DOHH2 (cell line): Measurements from ENCODE around the gene SPOPL.

ENCODE experiments used
- H3F3A ChIP-seq: fragments of 200-600 bp; sonication (generic), shearing (Covaris generic); 2 replicates; pipeline ENCODE4 v1.6.0; 2016; ENCODE audit warnings: antibody characterized with exemption, mild to moderate bottlenecking; ENCODE audit not compliant: control insufficient read depth, insufficient read depth
- H3K27ac ChIP-seq: fragments of 200-600 bp; sonication (generic); 2 replicates; pipeline ENCODE4 v1.5.1; 2014; ENCODE audit warnings: low read depth, mild to moderate bottlenecking, low read length, moderate library complexity
- H3K27me3 ChIP-seq: fragments of 200-600 bp; sonication (generic); 2 replicates; pipeline ENCODE4 v1.6.1; 2014; ENCODE audit warnings: mild to moderate bottlenecking, low read length, mixed read lengths; ENCODE audit not compliant: control insufficient read depth
- H3K36me3 ChIP-seq: fragments of 200-600 bp; sonication (generic); 2 replicates; pipeline ENCODE4 v1.6.1; 2014; ENCODE audit warnings: mild to moderate bottlenecking, low read length, moderate library complexity, mixed read lengths; ENCODE audit not compliant: control insufficient read depth
- H3K4me1 ChIP-seq: fragments of 200-600 bp; sonication (generic); 2 replicates; pipeline ENCODE4 v1.6.1; 2014; ENCODE audit warnings: mild to moderate bottlenecking, low read length, mixed read lengths; ENCODE audit not compliant: control insufficient read depth
- H3K4me2 ChIP-seq: fragments of 200-600 bp; sonication (generic); 2 replicates; pipeline ENCODE4 v1.6.0; 2014; ENCODE audit warnings: mild to moderate bottlenecking, low read length, moderate library complexity
- H3K4me3 ChIP-seq: fragments of 200-600 bp; sonication (generic); 2 replicates; pipeline ENCODE4 v1.5.1; 2014; ENCODE audit warnings: mild to moderate bottlenecking, low read length, mixed read lengths
- H3K79me2 ChIP-seq: fragments of 200-600 bp; sonication (generic); 2 replicates; pipeline ENCODE4 v1.6.1; 2014; ENCODE audit warnings: mild to moderate bottlenecking, low read length, mixed read lengths; ENCODE audit not compliant: control insufficient read depth
- H3K9me2 ChIP-seq: fragments of 200-600 bp; sonication (generic); replicated peaks from 2 replicates; pipeline ENCODE4 v1.6.1; 2014; ENCODE audit warnings: mild to moderate bottlenecking, low read length, mixed read lengths; ENCODE audit not compliant: control insufficient read depth
- H3K9me3 ChIP-seq: fragments of 200-600 bp; sonication (generic); 2 replicates; pipeline ENCODE4 v1.6.1; 2014; ENCODE audit warnings: antibody characterized with exemption, low read length, mixed read lengths; ENCODE audit not compliant: control insufficient read depth, insufficient read depth
- H4K20me1 ChIP-seq: fragments of 200-600 bp; sonication (generic); 2 replicates; pipeline ENCODE4 v1.6.0; 2014; ENCODE audit warnings: low read depth, mild to moderate bottlenecking, antibody characterized with exemption, low read length, moderate library complexity; ENCODE audit not compliant: control insufficient read depth, insufficient read depth
- CTCF ChIP-seq: fragments of 200-600 bp; sonication (generic); IDR thresholded peaks from one replicate; pipeline ENCODE4 v1.5.1; 2014; ENCODE audit warnings: antibody characterized with exemption, mild to moderate bottlenecking, low read depth, low read length; ENCODE audit not compliant: poor library complexity, severe bottlenecking
- EZH2phosphoT487 ChIP-seq: fragments of 200-600 bp; sonication (generic); IDR thresholded peaks from 2 replicates; pipeline ENCODE4 v1.6.1; 2017; ENCODE audit warnings: borderline replicate concordance, mild to moderate bottlenecking, antibody characterized with exemption, low read length, moderate library complexity, mixed read lengths

SPOPL gene

GRCh38 chr2:138497294-138497693 lies 4.3 kb upstream of the SPOPL start:
- H3K9me3 ChIP-seq = no peaks in the 10 kb centered on the region
- H3K9me2 ChIP-seq = no peaks in the 10 kb centered on the region
- H3K4me1 ChIP-seq = peaks cover 15% of the 10 kb centered on the region
- TF ChIP-seq CTCF (no peak), EZH2phosphoT487 (no peak)
- no peaks in the 10 kb centered on the region for H3F3A ChIP-seq
- H3K4me3 ChIP-seq = no peak overlapping the region
- H3K79me2 ChIP-seq = peaks cover 15% of the 10 kb centered on the region
- H3K27ac ChIP-seq = no peak overlapping the region
- no peak overlapping the region for H3K4me2 ChIP-seq
- no peaks in the 10 kb centered on the region for H4K20me1 ChIP-seq
- H3K27me3 ChIP-seq = no peaks in the 10 kb centered on the region
- H3K36me3 ChIP-seq = peaks cover 3% of the 10 kb centered on the region

- H3K4me2 ChIP-seq = no peak overlapping the region
- H3K27me3 ChIP-seq = no peaks in the 10 kb centered on the region
- no peaks in the 10 kb centered on the region for H4K20me1 ChIP-seq
- no peaks in the 10 kb centered on the region for H3K9me3 ChIP-seq
- TF ChIP-seq EZH2phosphoT487 (no peak), CTCF (no peak)
- H3K36me3 ChIP-seq = peaks cover 5% of the 10 kb centered on the region
- H3K79me2 ChIP-seq = peaks cover 38% of the 10 kb centered on the region
- H3K4me3 ChIP-seq = no peak overlapping the region
- no peaks in the 10 kb centered on the region for H3K9me2 ChIP-seq
- H3K4me1 ChIP-seq = peaks cover 22% of the 10 kb centered on the region
- H3F3A ChIP-seq = peaks cover 11% of the 10 kb centered on the region
- H3K27ac ChIP-seq = no peak overlapping the region
Measured at GRCh38 chr2:138499684-138500083, 1.9 kb upstream of the SPOPL start.

- Histone ChIP-seq H3K4me3 (peak overlapping the region; percentile 97), H3K4me2 (peak overlapping the region; percentile 76)
Measured at GRCh38 chr2:138500592-138501424, 762 bp upstream of the SPOPL start.

More at GRCh38 chr2:138500592-138501424, 762 bp upstream of the SPOPL start:
- H3K9me3 ChIP-seq = no peaks in the 10 kb centered on the region
- H3K9me2 ChIP-seq = no peaks in the 10 kb centered on the region
- TF ChIP-seq EZH2phosphoT487 = no peak
- no peak for TF ChIP-seq CTCF
- H3K36me3 ChIP-seq = peaks cover 6% of the 10 kb centered on the region
- H3F3A ChIP-seq = peaks cover 19% of the 10 kb centered on the region
- H3K27ac ChIP-seq = peak overlapping the region; percentile 58
- peaks cover 46% of the 10 kb centered on the region for H3K79me2 ChIP-seq
- no peaks in the 10 kb centered on the region for H4K20me1 ChIP-seq
- no peaks in the 10 kb centered on the region for H3K27me3 ChIP-seq
- H3K4me1 ChIP-seq = peaks cover 30% of the 10 kb centered on the region
